LNCaP clone FGC (cell line): ENCODE measurements around the gene HIPK2.

ENCODE experiments used
- DNase-seq: peaks from one replicate; pipeline ENCODE4 v3.0.0-alpha.2; 2011; ENCODE audit warnings: low read depth
- H3K4me3 ChIP-seq: 2 replicates; pipeline ENCODE4 v1.5.1; 2011; ENCODE audit warnings: mild to moderate bottlenecking, low read depth, low read length, control low read depth
- TF ChIP-seq, protein P1 (sequence below): IDR thresholded peaks from 2 replicates; pipeline ENCODE4 v1.5.1; 2012; ENCODE audit warnings: mild to moderate bottlenecking; ENCODE audit not compliant: control insufficient read depth, insufficient read depth; ENCODE audit errors: extremely low read depth

The HIPK2 gene

DNA sequence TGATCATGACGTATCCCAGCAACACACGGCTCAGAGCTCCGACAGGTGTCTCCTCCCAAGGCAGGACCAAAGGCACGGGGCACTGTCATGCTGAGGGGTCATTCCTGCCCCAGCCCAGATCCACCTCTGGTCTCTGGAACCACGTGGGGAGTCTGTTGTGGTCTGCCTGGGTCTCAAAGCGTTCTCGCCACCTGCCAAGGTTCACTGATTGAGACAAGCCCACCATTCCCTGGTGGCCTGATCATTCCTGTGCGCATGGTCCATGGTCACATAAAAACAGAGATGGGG is 83.5 kb downstream of the HIPK2 start:
- H3K4me3 ChIP-seq = no peak overlapping the region
- no peak for DNase-seq
- TF ChIP-seq, protein P1, sequence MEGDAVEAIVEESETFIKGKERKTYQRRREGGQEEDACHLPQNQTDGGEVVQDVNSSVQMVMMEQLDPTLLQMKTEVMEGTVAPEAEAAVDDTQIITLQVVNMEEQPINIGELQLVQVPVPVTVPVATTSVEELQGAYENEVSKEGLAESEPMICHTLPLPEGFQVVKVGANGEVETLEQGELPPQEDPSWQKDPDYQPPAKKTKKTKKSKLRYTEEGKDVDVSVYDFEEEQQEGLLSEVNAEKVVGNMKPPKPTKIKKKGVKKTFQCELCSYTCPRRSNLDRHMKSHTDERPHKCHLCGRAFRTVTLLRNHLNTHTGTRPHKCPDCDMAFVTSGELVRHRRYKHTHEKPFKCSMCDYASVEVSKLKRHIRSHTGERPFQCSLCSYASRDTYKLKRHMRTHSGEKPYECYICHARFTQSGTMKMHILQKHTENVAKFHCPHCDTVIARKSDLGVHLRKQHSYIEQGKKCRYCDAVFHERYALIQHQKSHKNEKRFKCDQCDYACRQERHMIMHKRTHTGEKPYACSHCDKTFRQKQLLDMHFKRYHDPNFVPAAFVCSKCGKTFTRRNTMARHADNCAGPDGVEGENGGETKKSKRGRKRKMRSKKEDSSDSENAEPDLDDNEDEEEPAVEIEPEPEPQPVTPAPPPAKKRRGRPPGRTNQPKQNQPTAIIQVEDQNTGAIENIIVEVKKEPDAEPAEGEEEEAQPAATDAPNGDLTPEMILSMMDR = no peak

DNA sequence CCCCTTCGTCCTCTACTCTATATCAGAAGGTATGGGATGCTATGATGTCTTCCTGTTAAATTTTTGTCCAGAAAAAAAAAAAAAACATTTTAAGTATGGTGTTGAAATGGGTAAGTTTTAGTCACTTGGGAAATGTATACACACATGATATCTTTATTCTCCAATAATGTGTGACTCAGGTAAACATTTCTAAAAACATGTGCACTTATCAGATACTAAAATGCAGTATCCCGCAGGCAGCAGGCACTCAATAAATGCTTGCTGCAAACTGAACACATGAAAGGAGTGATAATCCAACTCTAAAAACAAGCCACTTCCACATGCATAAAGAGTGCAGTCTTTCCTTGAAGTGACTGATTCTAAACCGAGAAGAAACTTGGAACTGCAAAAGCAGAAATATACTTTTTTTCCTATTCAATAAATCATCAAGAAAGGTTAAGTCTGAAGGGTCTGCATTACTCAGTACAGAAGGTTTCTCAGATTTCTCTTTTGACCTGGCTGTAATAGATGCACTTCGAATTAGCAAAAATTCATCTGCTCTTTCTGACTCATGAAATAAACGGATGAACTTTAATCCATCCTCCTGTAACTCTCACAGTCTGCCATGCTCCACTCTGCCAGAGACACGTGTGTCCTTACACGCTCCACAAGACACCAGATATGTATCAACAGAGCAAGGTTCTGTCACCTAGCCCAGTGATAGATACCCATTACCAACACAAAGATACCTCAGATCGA is 84.0 kb downstream of the HIPK2 start:
- TF ChIP-seq, protein P1 = no peak
- DNase-seq = no peak
- H3K4me3 ChIP-seq = no peak overlapping the region

DNA sequence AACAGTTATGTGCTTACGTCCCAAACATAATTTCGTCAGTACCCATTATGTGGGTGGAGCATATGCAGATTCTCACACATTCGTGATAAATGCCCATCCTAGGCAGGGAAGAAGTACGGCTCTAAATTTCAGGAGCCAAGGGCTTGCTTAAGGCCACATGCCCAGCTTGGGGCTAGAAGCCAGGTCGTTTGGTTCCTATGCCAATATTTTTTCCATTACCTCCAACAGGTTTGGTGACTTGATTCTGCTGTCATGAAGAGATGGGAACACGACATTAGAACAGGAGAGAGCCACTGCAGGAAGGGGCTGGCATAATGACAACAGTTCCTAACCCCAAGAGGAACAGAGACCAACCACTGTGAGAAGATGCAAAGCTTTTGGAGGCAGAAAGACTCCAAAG is 85.1 kb downstream of the HIPK2 start:
- no peak overlapping the region for H3K4me3 ChIP-seq
- TF ChIP-seq, protein P1 = no peak
- DNase-seq = peak; percentile 92

DNA sequence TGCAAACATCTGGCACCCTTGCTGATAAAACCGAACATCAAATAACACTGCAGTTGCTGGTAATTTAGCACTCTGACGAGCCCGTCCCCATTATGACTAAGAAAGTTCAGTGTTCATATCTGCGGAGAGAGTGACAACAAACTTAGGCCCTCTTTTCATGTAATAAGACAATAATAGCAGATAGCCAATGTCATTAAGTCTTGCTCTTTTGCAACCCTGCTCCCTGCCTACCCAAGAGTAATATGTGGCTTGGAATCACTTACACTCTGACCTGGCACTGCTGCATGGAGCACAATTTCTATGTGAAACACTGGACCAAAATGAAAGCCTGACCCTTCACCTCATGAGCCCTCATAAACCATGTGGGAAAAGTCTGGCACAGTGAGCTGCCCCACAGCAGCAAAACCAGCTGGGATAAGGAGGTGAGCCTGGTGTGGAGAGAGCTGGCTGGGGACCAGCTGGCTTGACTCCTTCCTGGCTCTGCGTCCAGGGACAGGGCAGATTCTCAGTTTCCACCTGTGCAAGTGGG is 86.5 kb downstream of the HIPK2 start:
- DNase-seq = peak; percentile 80

DNA sequence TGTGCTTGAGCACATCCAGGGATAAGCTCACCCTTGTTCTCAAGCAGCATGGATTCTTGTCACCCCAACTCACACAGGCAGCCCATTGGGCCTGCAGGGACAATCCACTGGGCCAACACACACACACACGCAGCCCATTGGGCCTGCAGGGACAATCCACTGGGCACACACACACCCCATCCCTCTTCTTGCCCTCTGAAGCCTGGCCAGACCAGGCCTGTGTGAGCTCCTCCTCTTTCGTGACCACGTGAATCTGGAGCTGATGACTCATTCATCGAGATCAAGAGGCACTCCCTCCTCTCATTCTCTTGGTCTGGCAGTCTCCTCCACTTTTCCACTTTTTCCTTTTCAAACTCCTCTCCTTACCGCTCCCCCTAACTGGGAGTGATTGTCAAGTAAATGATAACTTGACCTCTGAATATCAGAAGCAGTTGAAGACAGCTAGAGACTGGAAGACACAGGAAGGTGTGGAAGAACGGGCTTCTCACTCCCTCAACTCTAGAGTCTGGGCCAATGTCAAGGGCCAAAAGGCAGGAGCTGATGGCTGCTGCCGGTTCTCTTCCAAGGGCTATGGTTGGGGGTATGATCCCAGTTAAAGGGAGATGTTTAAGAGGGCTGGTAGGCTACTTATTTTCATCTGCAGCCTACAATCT is 89.7 kb downstream of the HIPK2 start:
- no peak overlapping the region for H3K4me3 ChIP-seq
- TF ChIP-seq, protein P1 = no peak
- no peak for DNase-seq

More for the DNA sequence above, 86.5 kb downstream of the HIPK2 start:
- no peak overlapping the region for H3K4me3 ChIP-seq
- TF ChIP-seq, protein P1 = no peak

DNA sequence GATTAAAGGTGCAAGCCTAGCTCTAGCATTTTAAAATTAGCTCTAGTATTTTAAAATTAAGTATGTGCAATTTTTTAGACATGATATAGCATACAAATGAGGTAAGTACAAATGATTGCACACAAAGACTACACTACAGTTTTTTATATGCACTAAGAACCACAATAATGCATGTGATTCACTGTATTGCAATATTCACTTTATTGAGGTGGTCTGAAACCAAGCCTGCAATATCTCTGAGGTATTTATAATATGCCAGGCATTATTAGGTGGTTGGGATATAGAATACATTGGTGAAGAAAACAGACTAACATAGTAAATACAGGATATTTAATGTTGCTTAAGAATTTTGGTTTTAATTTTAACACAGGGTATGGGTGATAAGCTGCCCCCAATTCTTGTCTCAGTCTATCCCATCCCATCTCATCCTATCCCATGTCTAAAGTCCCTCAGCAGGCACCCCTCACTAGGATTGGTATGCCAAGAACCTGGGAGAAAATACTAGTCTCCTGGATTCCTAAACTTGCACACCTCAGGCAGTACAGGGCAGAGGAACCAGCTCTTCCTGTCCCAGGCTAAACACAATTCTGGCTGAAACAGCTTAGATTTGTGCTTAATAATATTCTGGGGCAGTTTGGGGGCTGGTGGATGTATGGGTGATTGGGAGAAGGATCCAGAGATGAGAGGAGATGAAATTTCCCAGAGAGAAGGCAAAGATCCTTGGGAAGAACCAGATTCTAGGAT is 90.4 kb downstream of the HIPK2 start:
- no peak for DNase-seq
- no peak overlapping the region for H3K4me3 ChIP-seq
- TF ChIP-seq, protein P1 = no peak
